GM06990 (cell line): ENCODE results near the gene TAS1R3.

Experiments used
- DNase-seq: peaks from one replicate; pipeline ENCODE4 v3.0.0-alpha.2; 2011; ENCODE audit not compliant: insufficient read length; ENCODE audit errors: extremely low read depth
- H3K27me3 ChIP-seq: replicated peaks from 2 replicates; pipeline ENCODE4 v1.6.0; 2011; ENCODE audit warnings: low read length; ENCODE audit not compliant: control insufficient read depth, insufficient read depth
- H3K36me3 ChIP-seq: 2 replicates; pipeline ENCODE4 v1.5.1; 2011; ENCODE audit warnings: low read length; ENCODE audit not compliant: control insufficient read depth, insufficient read depth
- H3K4me3 ChIP-seq: replicated peaks from 2 replicates; pipeline ENCODE4 v1.5.1; 2011; ENCODE audit warnings: low read depth, mild to moderate bottlenecking, control low read depth, low read length
- TF ChIP-seq, protein P1 (sequence below): IDR thresholded peaks from 2 replicates; pipeline ENCODE4 v1.5.1; 2011; ENCODE audit warnings: low read length, control low read depth, mild to moderate bottlenecking, inconsistent platforms; ENCODE audit not compliant: insufficient read depth, poor library complexity, severe bottlenecking

The TAS1R3 gene

DNA sequence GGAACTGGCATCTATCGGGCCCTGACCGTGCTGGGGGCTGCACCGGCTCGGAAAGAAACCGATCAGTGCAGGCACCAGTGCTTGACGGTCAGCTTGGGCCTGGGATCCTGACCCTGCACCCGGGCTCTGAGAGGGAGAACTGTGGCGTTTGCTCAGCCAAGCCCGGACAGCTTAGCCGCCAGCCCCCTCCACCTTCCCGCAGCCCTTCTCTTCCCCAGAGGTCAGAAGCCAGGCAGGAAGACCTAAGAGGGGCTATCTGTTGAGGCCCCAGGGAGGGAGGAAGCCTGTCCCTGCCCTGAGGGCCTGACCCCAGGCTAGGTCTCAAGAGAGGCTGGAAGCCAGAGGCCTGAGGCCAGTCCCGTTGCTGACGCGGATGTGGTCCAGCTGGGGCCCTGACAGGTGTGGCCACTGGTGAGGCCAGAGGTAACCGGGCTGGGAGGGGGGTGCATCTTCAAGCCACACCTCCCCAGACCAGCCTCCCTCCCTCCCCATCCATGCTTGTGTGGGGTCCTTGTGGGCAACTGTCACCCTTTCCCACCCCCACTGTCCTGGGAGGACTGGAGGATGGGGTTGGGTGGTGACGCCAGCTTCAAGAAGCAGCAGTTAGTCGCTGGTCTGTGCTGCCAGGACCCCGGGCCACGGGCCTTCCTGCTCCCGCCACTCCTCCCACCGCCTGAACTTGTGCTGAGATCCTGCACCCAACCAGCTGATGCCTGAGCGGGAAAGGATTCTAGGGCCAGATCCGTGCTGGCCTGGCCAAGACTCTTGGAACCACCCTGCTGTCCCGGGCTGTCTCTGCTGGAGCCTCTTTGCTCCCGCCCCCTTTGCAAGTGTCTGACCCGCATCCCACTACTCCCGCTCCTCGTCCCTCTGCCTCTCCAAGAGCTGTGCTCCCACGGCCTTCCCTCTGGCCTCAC, 20.7 kb downstream of the TAS1R3 start:
- no peak for DNase-seq
- TF ChIP-seq, protein P1, sequence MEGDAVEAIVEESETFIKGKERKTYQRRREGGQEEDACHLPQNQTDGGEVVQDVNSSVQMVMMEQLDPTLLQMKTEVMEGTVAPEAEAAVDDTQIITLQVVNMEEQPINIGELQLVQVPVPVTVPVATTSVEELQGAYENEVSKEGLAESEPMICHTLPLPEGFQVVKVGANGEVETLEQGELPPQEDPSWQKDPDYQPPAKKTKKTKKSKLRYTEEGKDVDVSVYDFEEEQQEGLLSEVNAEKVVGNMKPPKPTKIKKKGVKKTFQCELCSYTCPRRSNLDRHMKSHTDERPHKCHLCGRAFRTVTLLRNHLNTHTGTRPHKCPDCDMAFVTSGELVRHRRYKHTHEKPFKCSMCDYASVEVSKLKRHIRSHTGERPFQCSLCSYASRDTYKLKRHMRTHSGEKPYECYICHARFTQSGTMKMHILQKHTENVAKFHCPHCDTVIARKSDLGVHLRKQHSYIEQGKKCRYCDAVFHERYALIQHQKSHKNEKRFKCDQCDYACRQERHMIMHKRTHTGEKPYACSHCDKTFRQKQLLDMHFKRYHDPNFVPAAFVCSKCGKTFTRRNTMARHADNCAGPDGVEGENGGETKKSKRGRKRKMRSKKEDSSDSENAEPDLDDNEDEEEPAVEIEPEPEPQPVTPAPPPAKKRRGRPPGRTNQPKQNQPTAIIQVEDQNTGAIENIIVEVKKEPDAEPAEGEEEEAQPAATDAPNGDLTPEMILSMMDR, result no peak
- Histone ChIP-seq H3K36me3 (no peaks in the 10 kb centered on the region), H3K4me3 (no peak overlapping the region), H3K27me3 (no peaks in the 10 kb centered on the region; the same call in 1 of the 2 replicates)

DNA sequence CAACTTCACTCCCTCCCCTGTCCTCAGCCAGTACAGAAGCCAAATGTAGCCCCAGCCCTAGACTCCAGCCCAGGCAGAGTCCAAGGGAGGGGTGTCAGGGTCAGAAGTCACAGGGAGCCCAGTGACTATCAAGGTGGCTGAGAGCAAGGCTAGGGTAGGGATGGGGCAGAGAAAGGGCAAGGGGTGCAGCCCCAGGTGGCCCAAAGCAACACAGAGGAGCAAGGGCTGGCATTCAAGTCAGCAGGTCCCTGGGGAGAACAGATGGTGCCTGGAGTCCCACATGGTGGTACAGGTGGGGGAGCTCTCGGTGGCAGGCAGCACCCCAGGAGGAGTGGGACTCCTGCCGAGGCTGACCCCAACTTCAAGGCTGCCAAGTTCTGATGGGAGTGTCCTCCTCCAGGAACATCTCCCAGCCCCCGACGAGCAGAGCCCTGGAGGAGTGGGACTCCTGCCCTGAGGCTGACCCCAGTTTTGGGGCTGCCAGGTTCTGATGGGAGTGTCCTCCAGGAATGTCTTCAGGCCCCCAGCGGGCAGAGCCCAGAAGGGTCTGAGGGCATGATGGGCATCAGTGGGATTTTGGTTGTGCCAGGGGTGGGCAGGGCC, 21.8 kb downstream of the TAS1R3 start:
- TF ChIP-seq, protein P1, result no peak
- H3K4me3 ChIP-seq, result no peak overlapping the region
- no peak for DNase-seq
- no peaks in the 10 kb centered on the region; the same call in 1 of the 2 replicates for H3K27me3 ChIP-seq
- H3K36me3 ChIP-seq, result no peaks in the 10 kb centered on the region

DNA sequence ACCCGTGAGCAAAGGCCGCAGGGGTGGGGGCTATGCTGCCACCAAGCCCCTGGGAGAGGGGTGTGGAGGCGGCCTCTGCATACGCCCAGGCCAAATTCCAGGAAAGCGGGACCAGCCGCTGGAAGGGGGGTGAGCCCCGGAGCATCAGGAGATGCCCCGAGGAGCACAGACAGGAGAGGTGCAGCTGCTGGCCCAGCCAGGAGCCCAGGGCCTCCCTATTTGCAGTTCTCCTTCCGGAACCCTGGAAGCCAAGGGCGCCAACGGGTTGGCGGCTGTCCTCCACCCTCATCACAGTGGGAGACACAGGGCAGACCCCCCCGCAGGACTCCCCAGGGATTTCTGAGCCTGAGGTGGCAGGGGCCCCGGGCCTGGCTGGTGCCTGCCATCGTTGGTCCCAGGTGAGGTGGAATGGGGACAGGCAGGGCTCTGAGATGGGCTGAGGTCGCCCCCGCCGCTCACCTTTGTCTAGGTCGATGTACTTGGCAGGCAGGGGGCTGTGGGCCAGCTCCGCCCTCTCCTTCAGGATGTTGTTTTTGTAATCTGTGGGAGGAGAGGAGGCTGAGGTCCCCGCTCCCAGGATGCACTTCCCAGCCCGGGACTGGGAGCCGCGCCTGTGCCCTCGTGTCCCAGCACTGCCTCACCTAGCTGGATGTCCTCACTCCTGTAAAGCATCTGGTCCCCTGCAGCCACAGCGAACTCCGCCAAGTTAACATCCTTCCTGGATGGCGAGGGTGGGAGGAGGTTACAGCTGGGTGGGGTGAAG, 22.5 kb downstream of the TAS1R3 start:
- no peak overlapping the region for H3K4me3 ChIP-seq
- TF ChIP-seq, protein P1, result no peak
- H3K36me3 ChIP-seq, result no peaks in the 10 kb centered on the region
- H3K27me3 ChIP-seq, result no peaks in the 10 kb centered on the region; the same call in 1 of the 2 replicates
- no peak for DNase-seq

DNA sequence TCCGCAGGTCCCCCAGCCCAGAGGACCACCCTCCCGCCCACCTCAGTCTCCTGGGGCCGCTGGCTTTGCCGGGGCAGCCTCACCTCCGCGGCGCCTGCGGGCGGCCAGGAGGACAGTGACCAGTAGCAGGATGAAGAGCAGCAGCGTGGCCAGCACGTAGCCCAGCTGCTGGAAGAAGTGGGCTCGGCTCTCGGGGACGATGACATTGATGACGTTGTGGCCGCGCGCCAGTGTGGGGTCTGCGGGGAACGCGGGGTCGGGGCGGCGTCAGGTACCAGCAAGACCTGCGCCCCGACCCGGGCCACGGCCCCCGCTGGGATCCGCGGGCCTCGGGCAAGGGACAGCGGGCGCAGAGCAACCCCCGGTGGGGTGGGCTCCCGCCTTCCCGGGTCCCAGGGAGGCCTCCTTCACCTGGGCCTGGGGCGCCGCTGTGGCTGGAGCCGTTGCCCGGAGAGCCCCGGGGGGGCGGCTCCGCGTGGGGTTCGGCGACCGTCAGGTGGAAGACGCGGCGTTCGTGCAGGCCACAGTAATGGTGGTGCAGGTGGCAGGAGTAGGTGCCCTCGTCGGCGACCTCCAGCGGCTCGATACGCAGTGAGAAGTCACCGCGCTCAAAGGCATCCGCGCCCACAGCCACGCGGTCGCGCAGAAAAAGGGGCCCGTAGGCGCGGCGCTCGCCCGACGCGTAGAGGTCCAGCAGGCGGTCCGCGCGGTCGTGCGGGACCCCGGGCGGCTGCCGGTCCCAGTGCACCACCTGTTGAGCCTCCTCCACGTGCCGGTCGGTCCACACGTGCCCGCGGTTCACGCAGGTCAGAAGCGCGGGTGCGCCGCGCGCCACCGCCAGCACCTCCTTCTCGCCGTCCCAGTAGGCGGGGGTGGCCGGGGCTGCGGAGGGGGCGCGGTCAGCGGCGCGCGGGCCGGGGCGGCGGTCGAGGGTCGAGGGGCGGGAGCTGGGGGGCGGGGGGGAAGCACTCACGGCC, 23.5 kb downstream of the TAS1R3 start:
- Histone ChIP-seq H3K4me3 (no peak overlapping the region), H3K27me3 (no peaks in the 10 kb centered on the region; the same call in 1 of the 2 replicates), H3K36me3 (no peaks in the 10 kb centered on the region)
- TF ChIP-seq, protein P1, result no peak
- no peak for DNase-seq

DNA sequence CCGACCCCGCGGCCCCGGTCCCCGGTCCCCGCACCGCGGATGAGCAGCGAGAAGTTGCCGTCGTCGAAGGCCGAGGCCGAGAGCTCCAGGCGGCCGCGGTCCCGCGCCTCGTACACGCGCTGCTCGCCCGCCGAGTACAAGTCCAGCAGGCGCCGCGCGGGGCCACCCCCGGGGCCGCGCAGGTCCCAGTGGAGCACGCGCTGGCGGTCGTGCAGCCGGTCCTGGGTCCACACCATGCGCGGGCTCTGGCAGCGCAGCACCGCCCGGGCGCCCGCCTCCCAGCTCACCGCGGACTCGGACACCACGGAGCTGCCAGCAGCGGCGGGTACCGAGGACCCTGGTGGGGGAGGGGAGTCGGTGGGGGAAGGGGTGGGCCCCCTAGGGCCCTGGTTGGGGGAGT, 24.3 kb downstream of the TAS1R3 start:
- Histone ChIP-seq H3K36me3 (no peaks in the 10 kb centered on the region), H3K4me3 (no peak overlapping the region), H3K27me3 (no peaks in the 10 kb centered on the region; the same call in 1 of the 2 replicates)
- DNase-seq, result no peak
- TF ChIP-seq, protein P1, result no peak
